ENCODE measurements around the gene CDH23.

Gene CDH23

GRCh38 chr10:71393841-71394475, 2.8 kb upstream of the CDH23 start:
- DNase-seq: no peak

- no peak for DNase-seq
These were observed 1.7 kb upstream of the CDH23 start for GRCh38 chr10:71394926-71395562.

- no peak for DNase-seq
These were observed 1.1 kb upstream of the CDH23 start for GRCh38 chr10:71395621-71396020.

- no peak for DNase-seq
These were observed 523 bp upstream of the CDH23 start for GRCh38 chr10:71396084-71396710.

- no peak for DNase-seq
These were observed 834 bp downstream of the CDH23 start for GRCh38 chr10:71397296-71398212.

GRCh38 chr10:71398976-71399375, 2.3 kb downstream of the CDH23 start:
- DNase-seq: no peak

GRCh38 chr10:71399946-71400345, 3.2 kb downstream of the CDH23 start:
- no peak for DNase-seq

- DNase-seq: no peak
These were observed 4.3 kb downstream of the CDH23 start for GRCh38 chr10:71401056-71401455.

GRCh38 chr10:71402005-71402404, 5.3 kb downstream of the CDH23 start:
- no peak for DNase-seq

GRCh38 chr10:71404503-71405295, 8.0 kb downstream of the CDH23 start:
- DNase-seq: no peak

- no peak for DNase-seq
These were observed 10.2 kb downstream of the CDH23 start for GRCh38 chr10:71406878-71407277.

GRCh38 chr10:71408436-71409225, 11.9 kb downstream of the CDH23 start:
- no peak for DNase-seq

GRCh38 chr10:71409516-71410104, 12.9 kb downstream of the CDH23 start:
- DNase-seq: no peak

- no peak for DNase-seq
These were observed 16.9 kb downstream of the CDH23 start for GRCh38 chr10:71413581-71413980.

- no peak for DNase-seq
These were observed 17.6 kb downstream of the CDH23 start for GRCh38 chr10:71414359-71414758.

GRCh38 chr10:71419002-71419540, 22.4 kb downstream of the CDH23 start:
- DNase-seq: no peak

- DNase-seq: no peak
These were observed 23.0 kb downstream of the CDH23 start for GRCh38 chr10:71419750-71420149.

GRCh38 chr10:71421075-71421434, 24.3 kb downstream of the CDH23 start:
- DNase-seq: no peak

- no peak for DNase-seq
These were observed 26.5 kb downstream of the CDH23 start for GRCh38 chr10:71423250-71423649.

GRCh38 chr10:71423901-71424300, 27.2 kb downstream of the CDH23 start:
- DNase-seq: no peak

All from SHP77 (cell line).